AG09319 (cell line): ENCODE data around the gene RBM48.

Experiments used
- DNase-seq: peaks from one replicate; pipeline ENCODE4 v3.0.0-alpha.2; 2010; ENCODE audit warnings: low read depth; ENCODE audit errors: extremely low read depth
- TF ChIP-seq, protein P1 (sequence below): IDR thresholded peaks from 2 replicates; pipeline ENCODE4 v1.5.1; 2011; ENCODE audit warnings: low read depth, mild to moderate bottlenecking, inconsistent platforms, low read length, moderate library complexity

The RBM48 gene

DNA sequence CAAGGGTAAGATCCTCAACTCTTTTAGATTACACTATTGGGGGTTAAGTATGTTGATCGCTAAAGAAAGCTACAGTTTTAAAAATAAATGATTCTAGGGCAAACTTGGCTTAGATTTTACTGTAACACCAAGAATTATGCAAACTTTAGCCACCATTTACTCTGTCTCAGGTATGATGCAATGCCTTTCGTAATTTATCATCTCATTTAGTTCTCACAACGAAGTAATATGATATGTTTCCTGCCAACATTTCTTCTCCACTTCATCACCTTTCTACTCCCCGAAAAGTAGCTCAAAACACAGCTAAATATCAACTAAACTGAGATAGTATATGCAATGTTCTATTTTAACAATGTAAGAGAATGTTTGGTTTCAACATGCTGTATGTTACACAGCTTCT, 40.5 kb downstream of the RBM48 start:
- TF ChIP-seq, protein P1, sequence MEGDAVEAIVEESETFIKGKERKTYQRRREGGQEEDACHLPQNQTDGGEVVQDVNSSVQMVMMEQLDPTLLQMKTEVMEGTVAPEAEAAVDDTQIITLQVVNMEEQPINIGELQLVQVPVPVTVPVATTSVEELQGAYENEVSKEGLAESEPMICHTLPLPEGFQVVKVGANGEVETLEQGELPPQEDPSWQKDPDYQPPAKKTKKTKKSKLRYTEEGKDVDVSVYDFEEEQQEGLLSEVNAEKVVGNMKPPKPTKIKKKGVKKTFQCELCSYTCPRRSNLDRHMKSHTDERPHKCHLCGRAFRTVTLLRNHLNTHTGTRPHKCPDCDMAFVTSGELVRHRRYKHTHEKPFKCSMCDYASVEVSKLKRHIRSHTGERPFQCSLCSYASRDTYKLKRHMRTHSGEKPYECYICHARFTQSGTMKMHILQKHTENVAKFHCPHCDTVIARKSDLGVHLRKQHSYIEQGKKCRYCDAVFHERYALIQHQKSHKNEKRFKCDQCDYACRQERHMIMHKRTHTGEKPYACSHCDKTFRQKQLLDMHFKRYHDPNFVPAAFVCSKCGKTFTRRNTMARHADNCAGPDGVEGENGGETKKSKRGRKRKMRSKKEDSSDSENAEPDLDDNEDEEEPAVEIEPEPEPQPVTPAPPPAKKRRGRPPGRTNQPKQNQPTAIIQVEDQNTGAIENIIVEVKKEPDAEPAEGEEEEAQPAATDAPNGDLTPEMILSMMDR: no peak
- DNase-seq: no peak

DNA sequence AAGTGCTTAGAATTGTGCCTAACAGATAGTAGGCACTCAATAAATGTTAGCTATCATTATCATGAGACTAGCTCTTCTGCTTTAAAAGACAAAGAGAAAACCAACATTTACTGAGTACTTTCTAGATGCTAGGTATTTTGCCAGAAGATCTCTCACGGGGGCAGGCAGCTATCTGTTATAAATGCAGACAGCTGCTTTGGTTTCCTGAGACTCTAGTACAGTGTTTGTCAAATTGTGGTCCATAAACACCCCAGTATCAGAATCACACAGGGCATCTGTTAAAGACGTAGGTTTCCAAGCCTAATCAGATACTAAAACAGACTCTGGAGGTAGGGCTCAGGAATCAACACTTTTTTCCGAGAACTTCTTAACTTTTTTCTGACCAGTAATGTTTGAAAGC, 47.7 kb downstream of the RBM48 start:
- TF ChIP-seq, protein P1: no peak
- DNase-seq: no peak

DNA sequence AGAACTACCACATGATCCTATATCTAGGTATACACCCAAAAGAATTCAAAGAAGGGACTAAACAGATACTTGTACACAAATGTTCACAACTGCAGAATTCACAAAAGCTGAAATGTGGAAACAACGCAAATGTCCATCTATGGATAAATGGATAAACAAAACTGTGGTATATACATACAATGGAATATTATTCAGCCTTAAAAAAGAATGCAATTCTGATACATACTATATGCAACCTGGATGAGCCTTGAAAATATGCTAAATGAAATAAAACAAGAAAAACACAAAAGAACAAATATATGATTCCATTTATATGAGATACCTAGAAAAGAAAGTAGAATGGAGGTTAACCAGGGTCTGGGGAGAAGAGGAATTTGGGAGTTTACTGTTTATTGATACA, 54.4 kb downstream of the RBM48 start:
- no peak for DNase-seq
- TF ChIP-seq, protein P1: no peak

DNA sequence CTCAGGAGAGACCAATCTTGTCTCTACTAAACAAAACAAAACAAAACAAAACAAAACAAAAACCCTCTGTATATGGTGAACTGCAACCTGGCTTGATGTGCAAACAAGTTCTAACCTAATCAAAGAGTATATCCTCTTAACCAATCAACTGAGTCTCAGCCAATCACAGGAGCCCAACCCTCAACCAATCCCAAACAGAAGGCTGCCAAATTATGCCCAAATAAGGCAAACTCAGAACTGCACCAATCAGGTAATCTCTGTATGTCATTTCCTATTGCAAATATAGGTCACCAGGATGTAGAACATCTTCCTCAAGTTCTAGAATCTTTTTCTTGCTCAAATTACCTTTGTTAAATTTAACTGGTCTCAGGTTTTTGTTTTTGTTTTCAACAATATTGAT, 56.4 kb downstream of the RBM48 start:
- TF ChIP-seq, protein P1: no peak
- DNase-seq: no peak

DNA sequence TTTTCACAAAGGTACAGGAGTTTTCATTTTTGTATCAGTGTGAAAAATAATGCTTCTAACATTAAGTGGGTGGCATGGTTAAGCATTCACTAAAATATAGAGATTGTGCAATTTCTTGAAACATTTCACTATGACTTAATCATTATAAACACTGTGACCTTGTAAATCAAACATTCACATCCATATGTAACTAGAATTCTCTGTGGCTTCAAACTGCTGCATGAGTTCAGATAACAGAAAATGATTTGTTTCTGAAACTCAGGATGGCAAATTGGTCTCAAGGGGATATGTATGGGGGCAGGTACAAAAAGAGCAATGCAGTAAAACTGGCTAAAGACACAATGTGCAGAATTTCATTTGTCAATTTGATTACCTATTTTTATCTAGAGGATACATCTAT, 57.8 kb downstream of the RBM48 start:
- no peak for DNase-seq
- TF ChIP-seq, protein P1: no peak

DNA sequence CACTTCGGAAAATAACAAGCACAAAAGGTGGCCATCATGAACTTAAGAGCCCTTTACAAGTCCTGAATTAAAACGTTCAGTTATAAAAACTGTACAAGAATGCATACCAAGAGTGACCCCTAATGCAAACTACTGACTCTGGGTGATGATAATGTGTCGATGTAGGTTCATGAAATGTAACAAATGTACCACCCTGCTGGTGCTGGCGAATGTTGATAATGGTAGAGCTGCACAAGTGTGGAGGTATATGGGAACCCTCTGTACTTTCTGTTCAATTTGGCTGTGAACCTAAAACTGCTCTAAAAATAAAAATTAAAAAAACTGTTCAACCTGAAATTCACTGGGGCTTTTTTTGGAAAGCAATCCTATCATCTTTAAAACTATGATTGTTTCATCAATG, 58.2 kb downstream of the RBM48 start:
- TF ChIP-seq, protein P1: no peak
- no peak for DNase-seq
